ENCODE measurements around the gene PSME1. TPM values are rescaled to one million over a fixed set of nuclear protein-coding genes. Genes with fewer than 3 reads are reported as not detected.
A peak's percentile ranks its signal among the peaks of the same experiment; 100 is the strongest.

PSME1 gene
- total and polyA plus RNA-seq, 11 donors, result 87.3 to 331 (median 113) TPM

GRCh38 chr14:24145690-24146452, 9.9 kb downstream of the PSME1 start:
- intact Hi-C loops (cut with DNase I), result loop anchor here in 2 of 10 donors (1.0 to 5.0 kb wide), 2 partner anchors 32 to 34 kb away; partner anchors contain the start of genes DCAF11 (in 2 of the 2) and NRL (in 2 of the 2)

GRCh38 chr14:24146453-24146977, 10.5 kb downstream of the PSME1 start, which contains the start of gene PSME2:
PSME2 (minus strand) TSS chr14:24146610; CDS start chr14:24146581, 29 bp downstream.
- ATAC-seq, result peak; percentile 84 to 91 (median 88)
- intact Hi-C loops (cut with DNase I), result loop anchor here in 2 of 10 donors (1.0 to 5.0 kb wide), 2 partner anchors 32 to 34 kb away; partner anchors contain the start of genes DCAF11 (in 2 of the 2) and NRL (in 2 of the 2)
- WGBS, 4 donors, result 0 to 1% (median 0%) methylated on average over 24 to 25 of the region's 25 CpGs
- Histone ChIP-seq H3K27ac (peak within 1 kb of the TSS; percentile 49 to 97 (median 94)), H3K27me3 (no peaks in the 10 kb centered on the region), H3K4me1 (peaks cover 6 to 57% (median 29%) of the 10 kb centered on the region in 12 donors), H3K36me3 (peaks cover 0 to 56% (median 39%) of the 10 kb centered on the region in 9 donors), H3K4me3 (peak within 1 kb of the TSS; percentile 57 to 94 (median 84)), H3K9me3 (no peaks in the 10 kb centered on the region)
- TF ChIP-seq POLR2A (IDR thresholded peaks at IDR 0.05), result peak in 1 of 2 donors; percentile 49
- peak in 2 of 12 donors; percentile 5 to 9 for TF ChIP-seq CTCF (IDR thresholded peaks at IDR 0.05)
- DNase-seq, result peak; percentile 95 to 99 (median 96)

More at GRCh38 chr14:24145690-24146452, 9.9 kb downstream of the PSME1 start:
- Histone ChIP-seq H3K9me3 (no peaks in the 10 kb centered on the region), H3K4me3 (peak overlapping the region; percentile 57 to 94 (median 84)), H3K36me3 (peaks cover 0 to 50% (median 32%) of the 10 kb centered on the region in 9 donors), H3K27me3 (no peaks in the 10 kb centered on the region), H3K4me1 (peaks cover 6 to 60% (median 29%) of the 10 kb centered on the region in 12 donors), H3K27ac (peak overlapping the region; percentile 49 to 97 (median 94))
- WGBS, 4 donors, result 12 to 22% (median 14%) methylated on average over 7 to 9 of the region's 9 CpGs
- DNase-seq (no peak), ATAC-seq (no peak)
- TF ChIP-seq CTCF (IDR thresholded peaks at IDR 0.05) (no peak), POLR2A (IDR thresholded peaks at IDR 0.05) (no peak)

- Histone ChIP-seq H3K27ac (peak within 1 kb of the TSS; percentile 49 to 97 (median 94)), H3K4me1 (peaks cover 6 to 51% (median 25%) of the 10 kb centered on the region in 12 donors), H3K9me3 (no peaks in the 10 kb centered on the region), H3K36me3 (peaks cover 0 to 63% (median 45%) of the 10 kb centered on the region in 9 donors), H3K27me3 (no peaks in the 10 kb centered on the region), H3K4me3 (peak within 1 kb of the TSS; percentile 57 to 94 (median 84))
- peak in 1 of 2 donors; percentile 56 for TF ChIP-seq POLR2A (IDR thresholded peaks at IDR 0.05)
- no peak for TF ChIP-seq CTCF (IDR thresholded peaks at IDR 0.05)
- ATAC-seq (peak; percentile 93 to 97 (median 95)), DNase-seq (peak; percentile 98 to 99 (median 99))
- intact Hi-C loops (cut with DNase I), result loop anchor here in 2 of 10 donors (1.0 to 5.0 kb wide), 3 partner anchors 14 to 35 kb away; partner anchors contain the start of genes DCAF11 (in 2 of the 2), NRL (in 2 of the 2) and IRF9 (in 1 of the 2)
- 0 to 1% (median 0%) methylated on average over 49 to 57 of the region's 57 CpGs for WGBS, 4 donors
Observed at GRCh38 chr14:24146978-24147760, 11.2 kb downstream of the PSME1 start, which contains the start of gene RNF31. RNF31 (plus strand) TSS chr14:24147498; CDS start chr14:24147699, 201 bp downstream.
